Measurements from ENCODE around the gene COMMD10. TPM values are rescaled to one million over a fixed set of nuclear protein-coding genes. Genes with fewer than 3 reads are reported as not detected.

Gene COMMD10
- total RNA-seq, 2 experiments from 2014 or later = 21.7 to 24.4 TPM

DNA sequence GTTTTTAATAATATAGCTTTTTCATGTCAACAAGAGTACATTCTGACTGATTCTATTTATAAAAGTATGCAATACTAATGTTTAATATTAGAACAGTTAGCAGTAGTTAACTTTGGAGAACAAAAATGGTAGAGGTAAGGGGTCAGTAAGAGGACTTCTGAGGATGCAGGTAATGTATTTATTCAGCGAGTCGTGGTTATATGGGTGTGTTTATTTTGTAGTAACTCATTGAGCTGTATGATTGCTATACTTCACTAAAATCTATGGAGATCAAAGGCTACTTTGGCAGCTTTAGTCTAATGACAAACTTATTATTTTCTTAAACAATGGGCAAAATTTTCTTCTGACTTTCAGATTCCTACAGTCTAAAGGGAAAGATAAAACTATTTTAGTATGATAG lies 146.5 kb downstream of the COMMD10 start:
- H3K9me3 Mint-ChIP-seq (ENCODE audit: insufficient read depth) = no peaks in the 10 kb centered on the region
- no peaks in the 10 kb centered on the region for H3K27me3 Mint-ChIP-seq (ENCODE audit: low read depth)
- ChIA-PET POLR2A (no interaction called here), CTCF (no interaction called here)
- ATAC-seq (no peak), DNase-seq (no peak)
- H3K4me3 Mint-ChIP-seq = no peak overlapping the region
- H3K4me1 Mint-ChIP-seq (ENCODE audit: low read depth) = no peaks in the 10 kb centered on the region
- no peak overlapping the region for H3K27ac Mint-ChIP-seq
- no peaks in the 10 kb centered on the region for H3K36me3 Mint-ChIP-seq (ENCODE audit: low read depth)

DNA sequence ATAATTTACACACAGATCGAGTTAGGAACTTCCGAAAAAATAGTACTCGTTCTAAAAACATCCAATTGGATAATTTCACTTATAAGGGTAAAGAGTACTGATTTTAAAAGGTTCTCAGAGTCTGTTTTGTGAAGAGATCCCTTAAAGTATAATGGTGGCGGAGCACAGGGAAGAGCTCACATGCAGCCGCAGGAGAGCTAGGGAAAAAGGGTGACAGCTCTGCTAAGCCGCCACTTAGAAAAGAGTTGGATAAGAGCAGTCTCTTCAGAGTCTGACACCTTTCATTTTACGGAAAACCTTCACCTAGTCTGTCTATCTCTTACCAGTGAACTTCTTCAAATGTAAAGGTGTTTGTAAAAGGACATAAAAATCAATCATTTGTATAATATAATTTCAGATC lies 149.9 kb downstream of the COMMD10 start:
- Mint-ChIP-seq H3K4me3 (no peak overlapping the region), H3K27me3 (ENCODE audit: low read depth) (no peaks in the 10 kb centered on the region), H3K4me1 (ENCODE audit: low read depth) (no peaks in the 10 kb centered on the region), H3K9me3 (ENCODE audit: insufficient read depth) (no peaks in the 10 kb centered on the region), H3K36me3 (ENCODE audit: low read depth) (no peaks in the 10 kb centered on the region), H3K27ac (no peak overlapping the region)
- ChIA-PET POLR2A (no interaction called here), CTCF (no interaction called here)
- no peak for DNase-seq
- no peak for ATAC-seq

DNA sequence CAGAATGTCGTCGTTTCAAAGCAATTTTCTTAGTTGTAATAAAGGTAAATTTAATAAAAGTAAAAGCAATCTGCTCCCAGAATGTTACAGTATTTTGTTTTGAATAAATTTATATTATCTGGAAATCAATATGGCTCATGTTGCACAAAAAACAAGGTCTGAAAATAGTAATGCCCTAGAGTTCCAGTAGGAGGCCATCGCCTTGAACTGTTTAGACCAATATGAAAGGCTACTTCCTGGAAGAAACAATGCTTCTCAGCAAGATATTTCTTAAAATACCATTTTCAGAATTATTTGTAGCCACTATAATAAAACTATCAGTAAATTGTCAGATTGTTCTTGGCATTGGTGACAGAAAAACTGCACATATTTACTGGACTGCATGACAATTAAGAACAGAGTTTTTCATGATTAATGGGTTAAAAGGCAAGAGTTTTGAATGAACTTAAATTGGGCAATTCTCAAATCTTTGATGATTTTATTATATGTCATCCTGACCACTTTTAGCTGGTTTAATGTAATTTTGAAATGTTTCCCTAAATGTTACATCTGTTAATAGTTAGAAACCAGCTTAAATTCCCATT lies 153.2 kb downstream of the COMMD10 start:
- ChIA-PET POLR2A (no interaction called here), CTCF (interaction anchor here (0.9 kb wide), 1 partner anchor 9 kb away, joined by 3 read pairs; no protein-coding TSS in a partner anchor)
- Mint-ChIP-seq H3K36me3 (ENCODE audit: low read depth) (no peaks in the 10 kb centered on the region), H3K9me3 (ENCODE audit: insufficient read depth) (no peaks in the 10 kb centered on the region), H3K27me3 (ENCODE audit: low read depth) (no peaks in the 10 kb centered on the region), H3K4me3 (no peak overlapping the region), H3K27ac (no peak overlapping the region), H3K4me1 (ENCODE audit: low read depth) (no peaks in the 10 kb centered on the region)
- DNase-seq = no peak
- no peak for ATAC-seq

DNA sequence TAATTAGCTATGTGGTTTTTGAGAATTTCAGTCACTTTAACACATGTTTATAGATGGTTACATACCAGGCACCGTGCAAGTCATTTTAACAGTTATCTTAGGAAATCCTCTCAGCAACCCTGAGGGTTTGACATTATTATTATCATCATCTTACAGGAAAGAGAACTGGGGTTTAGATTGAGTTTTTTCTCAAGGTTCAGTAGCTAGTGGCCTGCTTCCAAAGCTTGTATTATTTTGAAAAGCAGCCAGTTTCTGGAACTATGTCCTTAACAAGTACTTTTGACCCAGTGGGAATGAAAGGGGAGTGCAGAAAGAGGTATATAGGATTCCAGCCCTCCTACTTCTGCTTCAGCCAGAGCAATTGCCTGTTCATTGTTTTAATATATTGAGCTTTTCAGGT lies 157.5 kb downstream of the COMMD10 start:
- ChIA-PET CTCF (no interaction called here), POLR2A (no interaction called here)
- H3K27me3 Mint-ChIP-seq (ENCODE audit: low read depth) = no peaks in the 10 kb centered on the region
- no peaks in the 10 kb centered on the region for H3K4me1 Mint-ChIP-seq (ENCODE audit: low read depth)
- H3K4me3 Mint-ChIP-seq = no peak overlapping the region
- ATAC-seq (no peak), DNase-seq (no peak)
- peaks cover 4% of the 10 kb centered on the region for H3K9me3 Mint-ChIP-seq (ENCODE audit: insufficient read depth)
- peaks cover 1% of the 10 kb centered on the region for H3K36me3 Mint-ChIP-seq (ENCODE audit: low read depth)
- H3K27ac Mint-ChIP-seq = no peak overlapping the region

DNA sequence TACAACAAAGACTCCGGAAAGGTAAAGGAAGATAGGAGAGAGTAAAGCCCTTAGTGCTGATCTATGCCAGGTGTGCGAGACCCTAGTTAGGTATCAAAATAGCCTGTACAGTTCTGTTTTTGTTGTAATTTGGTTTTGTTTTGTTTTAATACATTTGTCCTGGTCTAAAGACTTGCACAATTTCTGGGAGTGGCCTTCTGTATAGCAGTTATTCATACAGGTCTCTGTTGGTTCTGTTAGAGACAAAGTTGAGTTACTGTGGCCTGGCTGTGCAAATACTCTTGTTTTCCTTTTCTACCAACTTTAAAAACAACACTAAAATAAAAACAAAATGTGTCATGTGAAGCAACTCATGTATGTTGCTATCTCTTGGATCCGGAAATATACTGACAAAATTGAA lies 163.6 kb downstream of the COMMD10 start:
- Mint-ChIP-seq H3K4me1 (ENCODE audit: low read depth) (no peaks in the 10 kb centered on the region), H3K27me3 (ENCODE audit: low read depth) (no peaks in the 10 kb centered on the region), H3K27ac (no peak overlapping the region), H3K4me3 (no peak overlapping the region), H3K9me3 (ENCODE audit: insufficient read depth) (peaks cover 4% of the 10 kb centered on the region), H3K36me3 (ENCODE audit: low read depth) (peaks cover 1% of the 10 kb centered on the region)
- no peak for DNase-seq
- POLR2A ChIA-PET = no interaction called here
- CTCF ChIA-PET = no interaction called here
- ATAC-seq = no peak

DNA sequence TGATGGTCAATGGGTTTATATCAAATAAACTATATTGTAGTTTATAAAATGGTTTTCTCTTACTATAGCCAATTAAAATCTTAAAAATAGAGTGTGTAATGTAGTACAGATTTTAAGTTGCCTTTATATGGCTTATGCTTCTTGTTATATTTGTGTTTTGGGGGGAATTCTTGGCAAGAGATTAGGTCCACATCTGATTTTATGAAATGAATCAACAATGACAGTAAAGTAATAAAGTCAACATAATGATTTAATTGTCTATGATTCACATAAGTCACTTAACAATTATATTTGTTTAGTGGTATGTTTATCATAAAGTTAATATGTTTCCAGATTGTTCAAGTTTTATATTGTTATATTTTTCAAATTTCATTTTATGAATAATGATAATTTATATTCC lies 164.8 kb downstream of the COMMD10 start:
- no peak overlapping the region for H3K4me3 Mint-ChIP-seq
- no peak overlapping the region for H3K27ac Mint-ChIP-seq
- ChIA-PET POLR2A (no interaction called here), CTCF (no interaction called here)
- ATAC-seq (no peak), DNase-seq (no peak)
- H3K27me3 Mint-ChIP-seq (ENCODE audit: low read depth) = no peaks in the 10 kb centered on the region
- H3K36me3 Mint-ChIP-seq (ENCODE audit: low read depth) = peaks cover under 1% of the 10 kb centered on the region
- H3K4me1 Mint-ChIP-seq (ENCODE audit: low read depth) = no peaks in the 10 kb centered on the region
- peaks cover 4% of the 10 kb centered on the region for H3K9me3 Mint-ChIP-seq (ENCODE audit: insufficient read depth)

DNA sequence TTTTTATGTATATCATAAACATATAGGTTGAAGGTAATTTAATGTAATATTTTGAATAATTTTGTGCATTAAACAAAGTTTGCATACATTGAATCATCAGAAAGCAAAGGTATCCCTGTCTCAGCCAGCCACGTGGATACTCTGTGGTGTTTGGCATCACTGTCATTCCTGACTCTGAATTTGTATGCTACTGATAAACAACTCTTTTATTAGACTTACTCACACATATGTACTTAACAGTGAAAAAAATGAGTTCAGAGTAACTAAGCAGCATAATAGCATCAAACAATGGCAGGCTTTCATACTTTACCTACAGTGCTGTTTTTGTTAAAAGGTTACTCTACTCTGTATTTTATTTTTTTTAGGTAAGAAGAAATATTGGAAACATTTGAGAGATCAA lies 171.9 kb downstream of the COMMD10 start:
- H3K9me3 Mint-ChIP-seq (ENCODE audit: insufficient read depth) = peaks cover 31% of the 10 kb centered on the region
- no peak for ATAC-seq
- ChIA-PET POLR2A (no interaction called here), CTCF (no interaction called here)
- no peak for DNase-seq
- H3K4me3 Mint-ChIP-seq = no peak overlapping the region
- H3K27ac Mint-ChIP-seq = no peak overlapping the region
- peaks cover 5% of the 10 kb centered on the region for H3K36me3 Mint-ChIP-seq (ENCODE audit: low read depth)
- no peaks in the 10 kb centered on the region for H3K4me1 Mint-ChIP-seq (ENCODE audit: low read depth)
- H3K27me3 Mint-ChIP-seq (ENCODE audit: low read depth) = no peaks in the 10 kb centered on the region

DNA sequence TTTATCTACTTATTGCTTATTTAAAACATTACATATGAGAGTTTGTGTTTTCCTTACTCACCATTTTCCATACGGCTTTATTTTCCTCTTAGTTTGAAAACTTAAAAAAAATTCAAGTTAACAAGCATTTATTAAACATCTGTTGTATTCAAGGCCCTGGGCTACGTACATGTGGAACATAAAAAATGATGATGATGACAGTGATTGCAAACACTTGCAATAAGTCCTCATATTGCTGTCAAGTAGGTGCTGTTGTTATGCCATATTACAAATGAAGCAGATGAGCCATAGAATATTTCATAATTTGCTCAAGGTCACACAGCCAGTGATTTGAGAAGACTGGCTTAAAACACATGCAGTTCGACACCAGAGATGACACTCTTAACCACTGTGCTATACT lies 180.6 kb downstream of the COMMD10 start:
- Mint-ChIP-seq H3K27me3 (ENCODE audit: low read depth) (no peaks in the 10 kb centered on the region), H3K4me3 (no peak overlapping the region), H3K36me3 (ENCODE audit: low read depth) (peaks cover 21% of the 10 kb centered on the region), H3K4me1 (ENCODE audit: low read depth) (no peaks in the 10 kb centered on the region), H3K27ac (no peak overlapping the region), H3K9me3 (ENCODE audit: insufficient read depth) (peaks cover 23% of the 10 kb centered on the region)
- POLR2A ChIA-PET = no interaction called here
- CTCF ChIA-PET = no interaction called here
- ATAC-seq (no peak), DNase-seq (no peak)

DNA sequence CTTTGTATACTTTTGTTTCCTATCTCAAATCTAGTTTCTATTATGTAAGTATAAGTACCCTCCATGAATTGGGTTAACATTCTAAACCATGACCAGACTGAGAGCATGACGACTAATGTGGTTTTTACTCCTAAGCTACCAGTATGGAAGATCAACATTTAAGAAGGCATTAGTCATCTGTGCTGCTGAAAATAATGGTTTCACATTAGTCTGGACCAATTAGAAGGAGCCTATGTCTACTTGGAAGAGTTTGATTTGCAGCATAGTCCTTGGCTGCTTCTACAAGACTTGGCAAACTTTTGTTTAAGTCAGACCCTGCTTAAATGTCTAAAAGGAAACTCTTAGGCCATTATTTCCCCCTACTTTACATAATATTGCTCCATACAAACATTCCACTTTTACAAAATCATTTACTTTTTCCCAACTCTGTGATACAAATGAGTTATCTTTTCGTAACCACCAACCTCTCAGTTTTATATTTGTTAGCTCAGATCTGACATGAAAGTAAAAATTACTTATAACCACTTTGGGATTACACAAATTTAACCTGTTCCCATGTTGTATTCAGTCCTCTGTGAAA lies 186.7 kb downstream of the COMMD10 start:
- Mint-ChIP-seq H3K4me3 (no peak overlapping the region), H3K27ac (no peak overlapping the region), H3K9me3 (ENCODE audit: insufficient read depth) (peaks cover 5% of the 10 kb centered on the region), H3K36me3 (ENCODE audit: low read depth) (peaks cover 4% of the 10 kb centered on the region), H3K4me1 (ENCODE audit: low read depth) (no peaks in the 10 kb centered on the region), H3K27me3 (ENCODE audit: low read depth) (no peaks in the 10 kb centered on the region)
- no peak for ATAC-seq
- ChIA-PET CTCF (no interaction called here), POLR2A (no interaction called here)
- DNase-seq = no peak

DNA sequence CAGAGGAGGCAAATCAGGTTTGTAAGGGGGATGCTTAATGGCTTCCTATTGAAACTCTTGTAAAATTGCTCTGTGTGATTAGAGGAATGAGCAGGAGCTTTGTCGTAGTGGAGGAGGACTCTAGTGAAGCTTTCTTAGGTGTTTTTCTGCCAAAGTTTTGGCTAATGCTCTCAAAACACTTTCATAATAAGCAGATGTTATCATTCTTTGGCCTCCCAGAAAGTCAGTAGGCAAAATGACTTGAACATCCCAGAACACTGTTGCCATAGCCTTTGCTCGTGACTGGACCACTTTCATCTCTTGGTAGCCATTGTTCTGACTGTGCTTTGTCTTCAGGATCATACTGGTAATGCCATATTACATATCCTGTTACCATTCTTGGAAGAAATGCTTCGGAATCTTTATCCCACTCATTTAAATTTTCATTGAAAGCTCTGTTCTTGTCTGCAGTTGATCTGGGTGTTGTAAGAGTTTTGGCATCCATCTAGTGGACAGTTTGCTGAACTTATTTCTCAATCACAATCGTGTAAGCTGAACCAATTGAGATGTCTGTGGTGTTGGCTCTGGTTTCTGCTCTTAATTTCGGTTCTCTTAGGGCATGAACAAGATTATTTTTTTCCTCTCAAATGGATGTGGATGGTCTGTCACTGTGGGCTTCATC lies 187.6 kb downstream of the COMMD10 start:
- ATAC-seq (no peak), DNase-seq (no peak)
- H3K9me3 Mint-ChIP-seq (ENCODE audit: insufficient read depth) = no peaks in the 10 kb centered on the region
- H3K36me3 Mint-ChIP-seq (ENCODE audit: low read depth) = no peaks in the 10 kb centered on the region
- no peak overlapping the region for H3K4me3 Mint-ChIP-seq
- POLR2A ChIA-PET = no interaction called here
- no peak overlapping the region for H3K27ac Mint-ChIP-seq
- H3K27me3 Mint-ChIP-seq (ENCODE audit: low read depth) = no peaks in the 10 kb centered on the region
- CTCF ChIA-PET = no interaction called here
- H3K4me1 Mint-ChIP-seq (ENCODE audit: low read depth) = no peaks in the 10 kb centered on the region

DNA sequence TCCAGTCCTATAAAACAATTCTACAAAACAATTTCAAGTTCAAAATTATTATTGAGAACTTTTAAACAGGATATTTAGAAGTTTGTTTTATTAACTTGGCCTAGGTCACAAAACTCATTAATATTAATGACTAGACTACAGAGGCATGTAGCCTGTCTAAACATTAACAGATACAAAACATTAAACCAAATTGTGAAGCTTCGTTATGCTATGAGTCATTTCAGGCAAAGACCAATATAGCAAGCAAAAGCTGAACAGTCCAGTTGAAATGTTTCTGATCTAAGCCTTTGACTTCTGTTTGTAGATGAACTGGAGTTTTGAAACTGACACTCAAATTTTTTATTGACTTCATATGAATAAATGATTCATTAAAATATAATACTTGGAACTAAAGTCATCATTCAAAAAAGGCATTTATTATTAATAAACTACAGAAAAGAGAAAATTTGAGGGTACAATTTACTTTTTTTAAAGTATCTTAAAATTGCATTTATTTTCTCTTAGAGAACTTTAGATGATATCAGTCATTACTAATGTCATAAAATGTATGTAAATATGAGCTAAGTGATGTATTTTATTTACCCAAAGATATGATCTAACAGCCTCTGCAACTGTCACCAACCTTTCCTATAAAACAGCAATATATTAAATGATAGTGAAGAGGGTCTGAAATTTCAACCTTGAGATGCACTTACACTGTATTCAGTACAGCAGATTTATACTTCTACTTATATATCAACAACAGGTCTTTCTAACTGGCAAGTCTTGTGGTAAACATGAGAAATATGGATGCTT lies 188.8 kb downstream of the COMMD10 start:
- no peaks in the 10 kb centered on the region for H3K27me3 Mint-ChIP-seq (ENCODE audit: low read depth)
- no peak for DNase-seq
- no peaks in the 10 kb centered on the region for H3K4me1 Mint-ChIP-seq (ENCODE audit: low read depth)
- ATAC-seq = no peak
- ChIA-PET POLR2A (no interaction called here), CTCF (no interaction called here)
- no peaks in the 10 kb centered on the region for H3K9me3 Mint-ChIP-seq (ENCODE audit: insufficient read depth)
- no peak overlapping the region for H3K4me3 Mint-ChIP-seq
- H3K27ac Mint-ChIP-seq = no peak overlapping the region
- no peaks in the 10 kb centered on the region for H3K36me3 Mint-ChIP-seq (ENCODE audit: low read depth)

DNA sequence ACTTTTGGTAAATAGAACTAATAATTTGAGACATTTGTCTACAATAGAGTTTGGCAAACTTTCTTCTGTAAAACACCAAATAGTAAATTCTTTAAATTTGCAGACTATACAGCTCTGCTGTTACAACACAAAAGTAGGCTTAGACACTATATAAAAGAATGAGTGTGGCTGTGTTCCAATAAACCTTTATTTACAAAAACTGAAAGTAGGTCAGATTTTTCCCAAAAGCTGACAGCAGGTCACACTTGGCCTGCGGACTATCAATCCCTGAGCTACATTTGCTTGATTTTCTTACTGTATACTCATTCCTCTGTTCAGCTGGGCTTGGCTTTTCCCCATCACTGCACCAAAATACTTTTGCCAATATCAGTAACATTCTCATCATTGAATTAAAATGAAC lies 189.4 kb downstream of the COMMD10 start:
- H3K27ac Mint-ChIP-seq = no peak overlapping the region
- POLR2A ChIA-PET = no interaction called here
- no peaks in the 10 kb centered on the region for H3K36me3 Mint-ChIP-seq (ENCODE audit: low read depth)
- no peaks in the 10 kb centered on the region for H3K9me3 Mint-ChIP-seq (ENCODE audit: insufficient read depth)
- CTCF ChIA-PET = no interaction called here
- H3K27me3 Mint-ChIP-seq (ENCODE audit: low read depth) = no peaks in the 10 kb centered on the region
- no peak overlapping the region for H3K4me3 Mint-ChIP-seq
- DNase-seq = no peak
- H3K4me1 Mint-ChIP-seq (ENCODE audit: low read depth) = no peaks in the 10 kb centered on the region
- no peak for ATAC-seq

All from activated CD8-positive, alpha-beta T cell treated with anti-CD3 and anti-CD28 coated beads, Interleukin-2, amount 10 ng/mL, durations not matched to agents 7 days and 5 days (primary cell).